CMK (cell line): ENCODE results near the gene BSND.
"Not testable (repeated sequence)": the region's sequence is repeated elsewhere in the genome, so short reads cannot be mapped to it uniquely, and the experiment has no call there.

Experiments used
- DNase-seq: peaks from one replicate; pipeline ENCODE4 v3.0.0-alpha.2; 2010; ENCODE audit warnings: low read depth

Gene BSND

GRCh38 chr1:54998677-54999076 is at the start of gene BSND:
TSS of gene BSND (plus strand) at chr1:54998933. CDS start at chr1:54999187, 254 bp downstream.
- no peak for DNase-seq

- DNase-seq: no peak
Measured at GRCh38 chr1:54949053-54949452, 49.7 kb upstream of the BSND start.

GRCh38 chr1:54950006-54950368 is 48.7 kb upstream of the BSND start:
- DNase-seq: no peak

GRCh38 chr1:54950369-54951163 is 48.2 kb upstream of the BSND start:
- DNase-seq: no peak

- no peak for DNase-seq
Measured at GRCh38 chr1:54951810-54952226, 46.9 kb upstream of the BSND start.

GRCh38 chr1:54952950-54953718 is 45.6 kb upstream of the BSND start:
- no peak for DNase-seq

- no peak for DNase-seq
Measured at GRCh38 chr1:54953846-54954245, 44.9 kb upstream of the BSND start.

GRCh38 chr1:54955359-54955758 is 43.4 kb upstream of the BSND start:
- no peak for DNase-seq

GRCh38 chr1:54956726-54957125 is 42.0 kb upstream of the BSND start:
- DNase-seq: no peak

- no peak for DNase-seq
Measured at GRCh38 chr1:54959241-54959640, 39.5 kb upstream of the BSND start.

- no peak for DNase-seq
Measured at GRCh38 chr1:54962612-54963395, 35.9 kb upstream of the BSND start.

GRCh38 chr1:54963829-54964228 is 34.9 kb upstream of the BSND start:
- DNase-seq: not testable (repeated sequence)

GRCh38 chr1:54965624-54966340 is 33.0 kb upstream of the BSND start:
- DNase-seq: peak; percentile 18

GRCh38 chr1:54967372-54967771 is 31.4 kb upstream of the BSND start:
- DNase-seq: no peak

GRCh38 chr1:54968551-54968950 is 30.2 kb upstream of the BSND start:
- no peak for DNase-seq

GRCh38 chr1:54969879-54970278 is 28.9 kb upstream of the BSND start:
- no peak for DNase-seq

- no peak for DNase-seq
Measured at GRCh38 chr1:54970901-54971300, 27.8 kb upstream of the BSND start.

GRCh38 chr1:54971317-54971791 is 27.4 kb upstream of the BSND start:
- no peak for DNase-seq

GRCh38 chr1:54972436-54972835 is 26.3 kb upstream of the BSND start:
- DNase-seq: no peak

- no peak for DNase-seq
Measured at GRCh38 chr1:54973205-54973921, 25.4 kb upstream of the BSND start.
